GM12878 (cell line): ENCODE results near the gene COL4A1.

Source experiments
- EP300 ChIP-seq, 2 experiments: fragments of 150-350 bp in 1 of 2; IDR thresholded peaks; 2 replicates each; pipeline ENCODE4 v1.6.1; 2011 to 2012; ENCODE audit warnings: low read depth in 2 of 2, low read length in 2 of 2, borderline replicate concordance in 1 of 2, improper control_type of control experiment in 1 of 2, inconsistent platforms in 1 of 2; ENCODE audit not compliant: control insufficient read depth in 1 of 2
- EZH2 ChIP-seq: IDR thresholded peaks from 2 replicates; pipeline ENCODE4 v1.6.1; 2012; ENCODE audit warnings: low read depth, mild to moderate bottlenecking, control low read depth, inconsistent platforms, low read length, borderline replicate concordance; ENCODE audit not compliant: control insufficient read depth
- POLR2A ChIP-seq: IDR thresholded peaks from 2 replicates; pipeline ENCODE4 v1.6.1; 2011; ENCODE audit warnings: low read depth, mild to moderate bottlenecking, low read length
- POLR2AphosphoS5 ChIP-seq: IDR thresholded peaks from 2 replicates; pipeline ENCODE4 v1.6.1; 2011; ENCODE audit warnings: mild to moderate bottlenecking, low read length, inconsistent platforms
- RBBP5 ChIP-seq: fragments of 200-600 bp; sonication (generic); conservative IDR thresholded peaks from 2 replicates; pipeline ENCODE4 v1.6.1; 2016
- RCOR1 ChIP-seq: conservative IDR thresholded peaks from 2 replicates; pipeline ENCODE4 v1.6.1; 2012; ENCODE audit warnings: low read depth, low read length, improper control_type of control experiment
- ZNF274 ChIP-seq: IDR thresholded peaks from one replicate; pipeline ENCODE4 v1.8.0; 2011; ENCODE audit not compliant: insufficient read length, insufficient read depth
- TF ChIP-seq, protein P1 (sequence below), 3 experiments: IDR thresholded peaks in 2 of 3; conservative IDR thresholded peaks in 1 of 3; 2 replicates each; pipeline ENCODE4 v1.5.1; 2011; ENCODE audit warnings: low read depth in 3 of 3, low read length in 3 of 3, mild to moderate bottlenecking in 3 of 3, control low read depth in 2 of 3, moderate library complexity in 2 of 3, inconsistent platforms in 1 of 3, mixed read lengths in 1 of 3; ENCODE audit not compliant: control insufficient read depth in 2 of 3, insufficient read depth in 1 of 3; ENCODE audit errors: extremely low read depth in 1 of 3
- TF ChIP-seq, protein P2 (sequence below): fragments of 450-650 bp; IDR thresholded peaks from 2 replicates; pipeline ENCODE4 v1.6.1; 2017; ENCODE audit warnings: mild to moderate bottlenecking
- TF ChIP-seq, protein P3 (sequence below): IDR thresholded peaks from 2 replicates; pipeline ENCODE4 v1.6.1; 2012; ENCODE audit warnings: low read length, inconsistent platforms

DNA sequence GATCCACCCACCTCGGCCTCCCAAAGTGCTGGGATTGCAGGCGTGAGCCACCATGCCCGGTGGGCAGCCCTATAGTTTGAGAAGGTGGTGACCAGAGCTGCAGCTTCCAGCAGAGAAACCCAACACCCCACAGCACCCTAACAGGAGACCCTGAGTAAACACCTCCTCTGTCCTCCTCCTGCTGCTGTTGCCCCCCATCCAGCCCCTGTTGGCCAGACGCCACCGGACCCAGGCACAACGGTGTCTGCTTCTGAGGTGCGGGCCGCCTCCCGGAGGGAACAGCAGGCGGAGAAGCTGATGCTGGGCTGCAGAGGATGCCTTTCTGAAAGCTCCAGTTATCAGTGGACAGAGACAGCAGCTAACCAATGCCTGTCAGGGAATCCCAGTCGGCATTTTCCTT is 175.5 kb downstream of the COL4A1 start:
- TF ChIP-seq POLR2A (no peak), EZH2 (no peak), ZNF274 (no peak), POLR2AphosphoS5 (no peak), EP300 (IDR thresholded peaks at IDR 0.05; ENCODE audit: borderline replicate concordance in 1 of 2, control insufficient read depth in 1 of 2, low read depth in 2 of 2, low read length in 2 of 2) (no peak), RCOR1 (no peak), RBBP5 (no peak)
- TF ChIP-seq, protein P1, sequence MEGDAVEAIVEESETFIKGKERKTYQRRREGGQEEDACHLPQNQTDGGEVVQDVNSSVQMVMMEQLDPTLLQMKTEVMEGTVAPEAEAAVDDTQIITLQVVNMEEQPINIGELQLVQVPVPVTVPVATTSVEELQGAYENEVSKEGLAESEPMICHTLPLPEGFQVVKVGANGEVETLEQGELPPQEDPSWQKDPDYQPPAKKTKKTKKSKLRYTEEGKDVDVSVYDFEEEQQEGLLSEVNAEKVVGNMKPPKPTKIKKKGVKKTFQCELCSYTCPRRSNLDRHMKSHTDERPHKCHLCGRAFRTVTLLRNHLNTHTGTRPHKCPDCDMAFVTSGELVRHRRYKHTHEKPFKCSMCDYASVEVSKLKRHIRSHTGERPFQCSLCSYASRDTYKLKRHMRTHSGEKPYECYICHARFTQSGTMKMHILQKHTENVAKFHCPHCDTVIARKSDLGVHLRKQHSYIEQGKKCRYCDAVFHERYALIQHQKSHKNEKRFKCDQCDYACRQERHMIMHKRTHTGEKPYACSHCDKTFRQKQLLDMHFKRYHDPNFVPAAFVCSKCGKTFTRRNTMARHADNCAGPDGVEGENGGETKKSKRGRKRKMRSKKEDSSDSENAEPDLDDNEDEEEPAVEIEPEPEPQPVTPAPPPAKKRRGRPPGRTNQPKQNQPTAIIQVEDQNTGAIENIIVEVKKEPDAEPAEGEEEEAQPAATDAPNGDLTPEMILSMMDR (IDR thresholded peaks at IDR 0.05 in 2 of 3, conservative IDR thresholded peaks at IDR 0.05 in 1 of 3; ENCODE audit: control insufficient read depth in 2 of 3, extremely low read depth in 1 of 3, insufficient read depth in 1 of 3, low read depth in 3 of 3, low read length in 3 of 3): no peak
- TF ChIP-seq, protein P2, sequence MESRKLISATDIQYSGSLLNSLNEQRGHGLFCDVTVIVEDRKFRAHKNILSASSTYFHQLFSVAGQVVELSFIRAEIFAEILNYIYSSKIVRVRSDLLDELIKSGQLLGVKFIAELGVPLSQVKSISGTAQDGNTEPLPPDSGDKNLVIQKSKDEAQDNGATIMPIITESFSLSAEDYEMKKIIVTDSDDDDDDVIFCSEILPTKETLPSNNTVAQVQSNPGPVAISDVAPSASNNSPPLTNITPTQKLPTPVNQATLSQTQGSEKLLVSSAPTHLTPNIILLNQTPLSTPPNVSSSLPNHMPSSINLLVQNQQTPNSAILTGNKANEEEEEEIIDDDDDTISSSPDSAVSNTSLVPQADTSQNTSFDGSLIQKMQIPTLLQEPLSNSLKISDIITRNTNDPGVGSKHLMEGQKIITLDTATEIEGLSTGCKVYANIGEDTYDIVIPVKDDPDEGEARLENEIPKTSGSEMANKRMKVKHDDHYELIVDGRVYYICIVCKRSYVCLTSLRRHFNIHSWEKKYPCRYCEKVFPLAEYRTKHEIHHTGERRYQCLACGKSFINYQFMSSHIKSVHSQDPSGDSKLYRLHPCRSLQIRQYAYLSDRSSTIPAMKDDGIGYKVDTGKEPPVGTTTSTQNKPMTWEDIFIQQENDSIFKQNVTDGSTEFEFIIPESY: no peak
- TF ChIP-seq, protein P3, sequence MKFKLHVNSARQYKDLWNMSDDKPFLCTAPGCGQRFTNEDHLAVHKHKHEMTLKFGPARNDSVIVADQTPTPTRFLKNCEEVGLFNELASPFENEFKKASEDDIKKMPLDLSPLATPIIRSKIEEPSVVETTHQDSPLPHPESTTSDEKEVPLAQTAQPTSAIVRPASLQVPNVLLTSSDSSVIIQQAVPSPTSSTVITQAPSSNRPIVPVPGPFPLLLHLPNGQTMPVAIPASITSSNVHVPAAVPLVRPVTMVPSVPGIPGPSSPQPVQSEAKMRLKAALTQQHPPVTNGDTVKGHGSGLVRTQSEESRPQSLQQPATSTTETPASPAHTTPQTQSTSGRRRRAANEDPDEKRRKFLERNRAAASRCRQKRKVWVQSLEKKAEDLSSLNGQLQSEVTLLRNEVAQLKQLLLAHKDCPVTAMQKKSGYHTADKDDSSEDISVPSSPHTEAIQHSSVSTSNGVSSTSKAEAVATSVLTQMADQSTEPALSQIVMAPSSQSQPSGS: no peak
